ENCODE data around the gene BRS3.

Gene BRS3

DNA sequence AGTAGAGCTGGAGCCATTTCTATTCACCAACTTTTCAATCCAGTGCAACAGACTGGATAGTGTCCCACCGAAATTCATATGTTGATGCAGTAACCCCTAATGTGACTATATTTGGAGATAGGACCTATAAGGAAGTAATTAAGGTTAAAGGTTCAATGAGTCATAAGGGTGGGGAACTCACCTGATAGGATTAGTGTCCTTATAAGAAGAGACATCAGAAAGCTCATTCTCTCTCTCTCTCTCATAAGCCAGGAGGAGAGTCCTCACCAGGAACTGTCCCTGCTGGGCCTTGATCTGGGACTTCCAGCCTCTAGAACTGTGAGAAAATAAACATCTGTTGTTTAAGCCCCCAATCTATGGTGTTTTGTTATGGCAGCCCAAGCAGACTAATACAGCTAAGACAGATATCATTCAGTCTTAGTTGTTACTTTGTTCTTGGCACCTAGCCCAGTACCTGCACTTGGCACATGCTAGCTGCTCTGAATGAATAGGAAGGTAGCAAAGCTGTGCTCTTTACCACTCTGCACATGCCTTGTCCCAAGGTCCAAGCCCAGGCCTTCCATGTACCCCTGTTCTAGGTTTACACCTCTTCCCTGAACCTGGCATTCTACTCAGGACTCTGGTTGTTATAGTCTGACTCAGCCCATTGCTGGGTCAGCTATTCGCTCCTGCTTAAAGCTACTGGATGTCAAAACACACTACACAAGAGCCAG, 19.2 kb upstream of the BRS3 start:
- Histone ChIP-seq H3K4me3 (ENCODE audit: insufficient read length, low read depth) (no peak overlapping the region), H3K9me3 (ENCODE audit: insufficient read depth, low read length) (no peaks in the 10 kb centered on the region), H3K9ac (ENCODE audit: insufficient read length, low read depth) (no peak overlapping the region), H3K36me3 (ENCODE audit: insufficient read depth, insufficient read length, low read length) (no peaks in the 10 kb centered on the region), H3K27me3 (ENCODE audit: insufficient read depth, insufficient read length) (no peaks in the 10 kb centered on the region), H3K4me1 (ENCODE audit: insufficient read depth, insufficient read length) (no peaks in the 10 kb centered on the region)
- TF ChIP-seq SUZ12 (IDR thresholded peaks at IDR 0.05; ENCODE audit: extremely low read depth, insufficient read depth, insufficient read length) (no peak), YY1 (IDR thresholded peaks at IDR 0.05; ENCODE audit: insufficient read depth, insufficient read length) (no peak), ZNF274 (IDR thresholded peaks at IDR 0.05; ENCODE audit: low read depth, low read length) (no peak)
- no peak for DNase-seq (ENCODE audit: low read depth, low spot score)

DNA sequence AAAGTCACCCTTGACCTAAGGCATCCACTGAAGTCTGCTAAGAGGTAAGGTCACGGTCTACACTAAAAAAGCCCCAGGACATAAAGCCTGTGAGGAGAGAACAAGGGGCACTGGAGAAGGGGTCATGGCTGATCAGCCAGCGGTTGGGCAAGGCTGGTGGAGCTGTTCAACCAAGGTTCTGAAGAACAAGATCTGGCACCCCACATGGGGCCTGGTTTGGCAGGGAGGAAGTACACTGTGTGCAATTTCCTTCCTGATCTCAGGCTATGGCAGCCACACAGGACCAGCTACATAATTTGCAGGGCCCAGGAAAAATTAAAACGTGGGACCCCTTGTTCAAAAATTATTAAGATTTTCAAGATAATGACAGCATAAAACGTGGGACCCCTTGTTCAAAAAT, 14.1 kb upstream of the BRS3 start:
- no peak for TF ChIP-seq ZNF274 (IDR thresholded peaks at IDR 0.05; ENCODE audit: low read depth, low read length)
- TF ChIP-seq SUZ12 (IDR thresholded peaks at IDR 0.05; ENCODE audit: extremely low read depth, insufficient read depth, insufficient read length) = no peak
- no peak for TF ChIP-seq YY1 (IDR thresholded peaks at IDR 0.05; ENCODE audit: insufficient read depth, insufficient read length)

DNA sequence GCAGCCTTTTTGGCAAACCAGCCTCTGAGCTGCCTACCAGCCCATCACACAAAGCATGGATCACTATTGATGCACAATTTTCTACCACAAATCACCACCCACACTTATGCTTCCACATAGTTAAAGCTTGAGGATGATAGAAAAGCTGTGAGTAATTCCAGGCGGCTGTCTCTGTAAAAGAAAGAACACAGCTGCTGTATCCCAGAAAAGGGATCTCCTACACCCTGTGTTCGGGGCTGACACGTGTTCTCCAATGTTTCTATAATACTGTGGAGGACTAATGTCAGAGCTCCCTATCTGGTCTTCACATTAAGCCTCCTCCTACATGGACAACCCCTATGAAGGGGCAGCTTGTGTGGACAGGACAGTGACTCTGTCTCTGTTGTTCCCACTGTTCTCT, 12.5 kb upstream of the BRS3 start:
- H3K9ac ChIP-seq (ENCODE audit: insufficient read length, low read depth) = no peak overlapping the region
- H3K4me1 ChIP-seq (ENCODE audit: insufficient read depth, insufficient read length) = no peaks in the 10 kb centered on the region
- H3K4me3 ChIP-seq (ENCODE audit: insufficient read length, low read depth) = no peak overlapping the region
- H3K9me3 ChIP-seq (ENCODE audit: insufficient read depth, low read length) = no peaks in the 10 kb centered on the region
- DNase-seq (ENCODE audit: low read depth, low spot score) = no peak
- H3K27me3 ChIP-seq (ENCODE audit: insufficient read depth, insufficient read length) = no peaks in the 10 kb centered on the region
- H3K36me3 ChIP-seq (ENCODE audit: insufficient read depth, insufficient read length, low read length) = no peaks in the 10 kb centered on the region
- no peak for TF ChIP-seq YY1 (IDR thresholded peaks at IDR 0.05; ENCODE audit: insufficient read depth, insufficient read length)
- TF ChIP-seq ZNF274 (IDR thresholded peaks at IDR 0.05; ENCODE audit: low read depth, low read length) = no peak
- TF ChIP-seq SUZ12 (IDR thresholded peaks at IDR 0.05; ENCODE audit: extremely low read depth, insufficient read depth, insufficient read length) = no peak

More for the DNA sequence above, 14.1 kb upstream of the BRS3 start:
- H3K4me1 ChIP-seq (ENCODE audit: insufficient read depth, insufficient read length) = no peaks in the 10 kb centered on the region
- DNase-seq (ENCODE audit: low read depth, low spot score) = no peak
- no peaks in the 10 kb centered on the region for H3K27me3 ChIP-seq (ENCODE audit: insufficient read depth, insufficient read length)
- no peaks in the 10 kb centered on the region for H3K36me3 ChIP-seq (ENCODE audit: insufficient read depth, insufficient read length, low read length)
- H3K4me3 ChIP-seq (ENCODE audit: insufficient read length, low read depth) = no peak overlapping the region
- no peaks in the 10 kb centered on the region for H3K9me3 ChIP-seq (ENCODE audit: insufficient read depth, low read length)
- no peak overlapping the region for H3K9ac ChIP-seq (ENCODE audit: insufficient read length, low read depth)

DNA sequence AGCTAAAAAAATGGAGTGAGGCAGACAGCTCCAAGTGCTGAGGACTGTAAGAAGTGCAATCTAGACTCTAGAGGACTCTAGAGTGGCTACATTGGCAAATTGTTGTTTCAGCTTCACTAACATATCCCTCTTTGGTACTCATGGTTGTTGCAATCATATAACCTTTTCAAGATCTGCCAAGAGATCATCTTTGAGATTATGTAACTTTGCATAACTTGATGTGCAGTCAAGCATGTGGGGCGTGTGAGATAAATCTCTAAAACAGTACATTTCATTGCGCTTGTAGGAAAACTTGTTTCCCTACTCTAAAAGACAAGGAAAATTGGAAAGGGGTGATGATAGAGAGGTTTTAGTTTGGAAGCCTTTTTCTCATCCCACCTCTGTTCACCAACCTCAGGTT, 11.2 kb upstream of the BRS3 start:
- H3K27me3 ChIP-seq (ENCODE audit: insufficient read depth, insufficient read length) = no peaks in the 10 kb centered on the region
- no peaks in the 10 kb centered on the region for H3K9me3 ChIP-seq (ENCODE audit: insufficient read depth, low read length)
- DNase-seq (ENCODE audit: low read depth, low spot score) = no peak
- TF ChIP-seq ZNF274 (IDR thresholded peaks at IDR 0.05; ENCODE audit: low read depth, low read length) (no peak), YY1 (IDR thresholded peaks at IDR 0.05; ENCODE audit: insufficient read depth, insufficient read length) (no peak), SUZ12 (IDR thresholded peaks at IDR 0.05; ENCODE audit: extremely low read depth, insufficient read depth, insufficient read length) (no peak)
- H3K4me3 ChIP-seq (ENCODE audit: insufficient read length, low read depth) = no peak overlapping the region
- H3K4me1 ChIP-seq (ENCODE audit: insufficient read depth, insufficient read length) = no peaks in the 10 kb centered on the region
- H3K9ac ChIP-seq (ENCODE audit: insufficient read length, low read depth) = no peak overlapping the region
- no peaks in the 10 kb centered on the region for H3K36me3 ChIP-seq (ENCODE audit: insufficient read depth, insufficient read length, low read length)

DNA sequence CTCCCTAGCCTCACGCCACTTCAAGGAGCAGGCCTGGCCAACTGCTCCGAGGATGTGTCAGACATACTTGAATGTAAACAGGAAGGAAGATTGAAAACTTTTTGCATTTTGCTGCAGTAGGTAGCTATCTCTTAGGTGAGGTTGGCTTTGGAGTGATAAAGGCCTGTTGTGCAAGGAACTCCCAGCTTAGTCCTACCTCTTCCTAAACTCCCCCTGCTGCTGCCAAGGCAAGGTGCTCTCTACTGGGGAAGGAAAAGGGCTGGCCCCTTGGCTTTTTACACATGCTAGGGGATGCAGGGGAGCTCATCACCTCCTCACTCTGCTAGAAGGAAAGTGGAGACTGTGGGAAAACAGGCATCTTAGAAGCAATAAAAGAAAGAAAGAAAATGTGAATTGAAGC, 10.7 kb upstream of the BRS3 start:
- TF ChIP-seq SUZ12 (IDR thresholded peaks at IDR 0.05; ENCODE audit: extremely low read depth, insufficient read depth, insufficient read length) = no peak
- TF ChIP-seq ZNF274 (IDR thresholded peaks at IDR 0.05; ENCODE audit: low read depth, low read length) = no peak
- no peak for TF ChIP-seq YY1 (IDR thresholded peaks at IDR 0.05; ENCODE audit: insufficient read depth, insufficient read length)
- Histone ChIP-seq H3K27me3 (ENCODE audit: insufficient read depth, insufficient read length) (no peaks in the 10 kb centered on the region), H3K4me3 (ENCODE audit: insufficient read length, low read depth) (no peak overlapping the region), H3K9ac (ENCODE audit: insufficient read length, low read depth) (no peak overlapping the region), H3K4me1 (ENCODE audit: insufficient read depth, insufficient read length) (no peaks in the 10 kb centered on the region), H3K9me3 (ENCODE audit: insufficient read depth, low read length) (no peaks in the 10 kb centered on the region), H3K36me3 (ENCODE audit: insufficient read depth, insufficient read length, low read length) (no peaks in the 10 kb centered on the region)
- no peak for DNase-seq (ENCODE audit: low read depth, low spot score)

DNA sequence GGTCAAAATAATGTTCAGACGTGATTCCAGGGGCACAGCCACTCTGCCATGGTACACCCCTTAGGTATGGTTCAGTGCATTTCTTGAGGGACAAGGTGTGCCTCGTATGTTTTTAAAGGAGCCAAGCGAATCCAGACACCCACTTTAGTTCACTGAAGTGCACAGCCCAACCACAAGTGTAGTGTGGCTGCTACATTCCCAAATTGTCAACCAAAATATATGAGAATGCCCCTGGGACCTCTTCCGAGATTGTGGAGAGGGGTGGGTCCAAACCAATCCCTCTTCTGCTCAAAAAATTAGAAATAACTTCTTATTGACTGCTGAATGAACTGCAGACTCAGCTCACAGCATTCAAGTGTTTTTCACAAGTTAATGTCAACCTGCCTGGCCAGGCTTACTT, 7.4 kb upstream of the BRS3 start:
- TF ChIP-seq ZNF274 (IDR thresholded peaks at IDR 0.05; ENCODE audit: low read depth, low read length) = no peak
- TF ChIP-seq YY1 (IDR thresholded peaks at IDR 0.05; ENCODE audit: insufficient read depth, insufficient read length) = no peak
- no peak for TF ChIP-seq SUZ12 (IDR thresholded peaks at IDR 0.05; ENCODE audit: extremely low read depth, insufficient read depth, insufficient read length)
- Histone ChIP-seq H3K36me3 (ENCODE audit: insufficient read depth, insufficient read length, low read length) (no peaks in the 10 kb centered on the region), H3K9me3 (ENCODE audit: insufficient read depth, low read length) (no peaks in the 10 kb centered on the region), H3K27me3 (ENCODE audit: insufficient read depth, insufficient read length) (no peaks in the 10 kb centered on the region), H3K4me1 (ENCODE audit: insufficient read depth, insufficient read length) (no peaks in the 10 kb centered on the region), H3K9ac (ENCODE audit: insufficient read length, low read depth) (no peak overlapping the region), H3K4me3 (ENCODE audit: insufficient read length, low read depth) (no peak overlapping the region)
- no peak for DNase-seq (ENCODE audit: low read depth, low spot score)

DNA sequence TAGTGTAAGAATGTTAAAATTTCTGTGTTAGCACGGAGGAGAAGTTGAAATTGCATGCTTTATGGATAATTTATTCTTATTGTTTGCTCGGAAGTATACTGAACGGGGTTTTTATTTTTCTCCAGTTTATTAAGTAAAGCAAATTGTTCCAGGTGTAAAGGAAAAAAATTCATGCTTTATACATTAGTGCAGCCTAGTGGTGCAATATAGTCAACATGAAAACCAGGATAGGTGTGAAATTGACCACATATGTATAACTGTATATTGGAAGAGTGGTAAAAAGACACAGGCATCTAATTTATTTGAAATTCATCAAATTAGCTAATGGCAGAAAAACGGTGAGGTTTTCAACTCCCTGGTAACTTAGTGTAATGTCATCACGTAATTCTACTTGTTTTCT, 959 bp downstream of the BRS3 start:
- no peak for DNase-seq (ENCODE audit: low read depth, low spot score)
- H3K4me3 ChIP-seq (ENCODE audit: insufficient read length, low read depth) = no peak overlapping the region
- H3K27me3 ChIP-seq (ENCODE audit: insufficient read depth, insufficient read length) = no peaks in the 10 kb centered on the region
- H3K9me3 ChIP-seq (ENCODE audit: insufficient read depth, low read length) = no peaks in the 10 kb centered on the region
- H3K9ac ChIP-seq (ENCODE audit: insufficient read length, low read depth) = no peak overlapping the region
- H3K36me3 ChIP-seq (ENCODE audit: insufficient read depth, insufficient read length, low read length) = no peaks in the 10 kb centered on the region
- no peak for TF ChIP-seq YY1 (IDR thresholded peaks at IDR 0.05; ENCODE audit: insufficient read depth, insufficient read length)
- TF ChIP-seq ZNF274 (IDR thresholded peaks at IDR 0.05; ENCODE audit: low read depth, low read length) = no peak
- no peak for TF ChIP-seq SUZ12 (IDR thresholded peaks at IDR 0.05; ENCODE audit: extremely low read depth, insufficient read depth, insufficient read length)
- H3K4me1 ChIP-seq (ENCODE audit: insufficient read depth, insufficient read length) = no peaks in the 10 kb centered on the region

Measured in NT2/D1 (cell line).